WTC11 (cell line): ENCODE measurements around the gene SDS.

Experiments used
- ATF2 ChIP-seq: sonication (generic); formaldehyde crosslinking; IDR thresholded peaks from 2 replicates; pipeline ENCODE4 v1.8.1; 2022; ENCODE audit warnings: low read depth, missing genetic modification reagents, borderline replicate concordance
- CTCF ChIP-seq: fragments of 200-600 bp; IDR thresholded peaks from 2 replicates; pipeline ENCODE4 v1.8.0; 2022; ENCODE audit warnings: antibody characterized with exemption
- JUN ChIP-seq: sonication (generic); formaldehyde crosslinking; IDR thresholded peaks from 2 replicates; pipeline ENCODE4 v1.8.0; 2023; ENCODE audit warnings: mild to moderate bottlenecking, missing genetic modification reagents
- MAX ChIP-seq: sonication (generic); formaldehyde crosslinking; IDR thresholded peaks from 2 replicates; pipeline ENCODE4 v1.8.0; 2022; ENCODE audit warnings: mild to moderate bottlenecking, missing genetic modification reagents
- STAT6 ChIP-seq: sonication (generic); formaldehyde crosslinking; conservative IDR thresholded peaks from 2 replicates; pipeline ENCODE4 v1.8.1; 2023; ENCODE audit warnings: mild to moderate bottlenecking, low read depth, missing genetic modification reagents, moderate library complexity
- TP53 ChIP-seq: sonication (generic); formaldehyde crosslinking; IDR thresholded peaks from 2 replicates; pipeline ENCODE4 v1.8.1; 2023; ENCODE audit warnings: mild to moderate bottlenecking, missing genetic modification reagents
- ZBTB21 ChIP-seq: sonication (generic); formaldehyde crosslinking; IDR thresholded peaks from 2 replicates; pipeline ENCODE4 v1.8.1; 2023; ENCODE audit warnings: mild to moderate bottlenecking, missing genetic modification reagents, borderline replicate concordance

- TF ChIP-seq CTCF (no peak), MAX (no peak), JUN (CRISPR knock-in tag) (no peak), ZBTB21 (CRISPR knock-in tag) (no peak), TP53 (CRISPR knock-in tag) (no peak), ATF2 (CRISPR knock-in tag) (no peak), STAT6 (CRISPR knock-in tag) (no peak)
Measured at GRCh38 chr12:113384778-113385177, 18.9 kb downstream of the SDS start.
